ENCODE measurements around the gene RNF144A. TPM values are rescaled to one million over a fixed set of nuclear protein-coding genes. Genes with fewer than 3 reads are reported as not detected.

The RNF144A gene
- total RNA-seq, 1 experiment from 2014 or later, result 13.6 TPM

GRCh38 chr2:7031547-7032245 is 114.5 kb downstream of the RNF144A start:
- Histone ChIP-seq H3K27ac (ENCODE audit: low read depth, low read length, poor library complexity, severe bottlenecking) (no peak overlapping the region), H3K4me1 (ENCODE audit: insufficient read depth, low read length, poor library complexity, severe bottlenecking) (no peaks in the 10 kb centered on the region), H3K9me3 (ENCODE audit: low read depth, low read length, poor library complexity, severe bottlenecking) (no peaks in the 10 kb centered on the region), H3K36me3 (ENCODE audit: insufficient read depth, low read length, poor library complexity, severe bottlenecking) (no peaks in the 10 kb centered on the region), H3K27me3 (replicated peaks; ENCODE audit: insufficient read depth, low read depth, low read length, poor library complexity) (no peaks in the 10 kb centered on the region), H3K4me3 (ENCODE audit: low read depth, low read length, poor library complexity, severe bottlenecking) (no peak overlapping the region)
- POLR2A ChIA-PET (ENCODE audit: low non-redundant PET), result no interaction called here
- no TSS peak for BruUV-seq (replicated peaks)
- CTCF ChIA-PET, result interaction anchor here (0.6 kb wide), 1 partner anchor 134 kb away, joined by 13 read pairs; no protein-coding TSS in a partner anchor
- DNase-seq (ENCODE audit: low spot score), result peak; percentile 10
- TF ChIP-seq CTCF (conservative IDR thresholded peaks at IDR 0.05; ENCODE audit: low read depth, low read length) (no peak), EZH2 (IDR thresholded peaks at IDR 0.05; ENCODE audit: borderline replicate concordance, low read depth, low read length, poor library complexity, severe bottlenecking) (no peak)
- intact Hi-C loops (cut with micrococcal nuclease; ENCODE audit: unreplicated experiment), result no loop called here

- no peaks in the 10 kb centered on the region for H3K4me1 ChIP-seq (ENCODE audit: insufficient read depth, low read length, poor library complexity, severe bottlenecking)
- no peaks in the 10 kb centered on the region for H3K27me3 ChIP-seq (replicated peaks; ENCODE audit: insufficient read depth, low read depth, low read length, poor library complexity)
- TF ChIP-seq EZH2 (IDR thresholded peaks at IDR 0.05; ENCODE audit: borderline replicate concordance, low read depth, low read length, poor library complexity, severe bottlenecking) (no peak), CTCF (conservative IDR thresholded peaks at IDR 0.05; ENCODE audit: low read depth, low read length) (no peak)
- H3K36me3 ChIP-seq (ENCODE audit: insufficient read depth, low read length, poor library complexity, severe bottlenecking), result no peaks in the 10 kb centered on the region
- BruUV-seq (replicated peaks), result no TSS peak
- POLR2A ChIA-PET (ENCODE audit: low non-redundant PET), result no interaction called here
- no peak for DNase-seq (ENCODE audit: low spot score)
- CTCF ChIA-PET, result interaction anchor here (0.6 kb wide), 1 partner anchor 135 kb away, joined by 13 read pairs; no protein-coding TSS in a partner anchor
- no peaks in the 10 kb centered on the region for H3K9me3 ChIP-seq (ENCODE audit: low read depth, low read length, poor library complexity, severe bottlenecking)
- intact Hi-C loops (cut with micrococcal nuclease; ENCODE audit: unreplicated experiment), result no loop called here
- no peak overlapping the region for H3K27ac ChIP-seq (ENCODE audit: low read depth, low read length, poor library complexity, severe bottlenecking)
- H3K4me3 ChIP-seq (ENCODE audit: low read depth, low read length, poor library complexity, severe bottlenecking), result no peak overlapping the region
Observed at GRCh38 chr2:7032371-7032770, 115.2 kb downstream of the RNF144A start.

GRCh38 chr2:7033136-7033960 is 116.1 kb downstream of the RNF144A start:
- TF ChIP-seq EZH2 (IDR thresholded peaks at IDR 0.05; ENCODE audit: borderline replicate concordance, low read depth, low read length, poor library complexity, severe bottlenecking) (no peak), CTCF (conservative IDR thresholded peaks at IDR 0.05; ENCODE audit: low read depth, low read length) (no peak)
- intact Hi-C loops (cut with micrococcal nuclease; ENCODE audit: unreplicated experiment), result no loop called here
- Histone ChIP-seq H3K4me3 (ENCODE audit: low read depth, low read length, poor library complexity, severe bottlenecking) (no peak overlapping the region), H3K9me3 (ENCODE audit: low read depth, low read length, poor library complexity, severe bottlenecking) (no peaks in the 10 kb centered on the region), H3K36me3 (ENCODE audit: insufficient read depth, low read length, poor library complexity, severe bottlenecking) (no peaks in the 10 kb centered on the region), H3K27ac (ENCODE audit: low read depth, low read length, poor library complexity, severe bottlenecking) (no peak overlapping the region), H3K4me1 (ENCODE audit: insufficient read depth, low read length, poor library complexity, severe bottlenecking) (no peaks in the 10 kb centered on the region), H3K27me3 (replicated peaks; ENCODE audit: insufficient read depth, low read depth, low read length, poor library complexity) (no peaks in the 10 kb centered on the region)
- POLR2A ChIA-PET (ENCODE audit: low non-redundant PET), result no interaction called here
- CTCF ChIA-PET, result no interaction called here
- no TSS peak for BruUV-seq (replicated peaks)
- DNase-seq (ENCODE audit: low spot score), result no peak

Measured in A673 (cell line).